A549 (cell line): ENCODE data around the gene MTOR. TPM values are rescaled to one million over a fixed set of nuclear protein-coding genes. Genes with fewer than 3 reads are reported as not detected.

Source experiments
- ATAC-seq, 2 experiments: fragments of 200-7000 bp in 1 of 2; fragments of >200 bp in 1 of 2; cut with Nextera tagmentation in 1 of 2; cut with Tn5 transposase in 1 of 2; 3 replicates each; pipeline versions ENCODE4 v1.8.0 to v1.9.1; 2018 to 2020; ENCODE audit warnings: mild to moderate bottlenecking in 1 of 2, moderate library complexity in 1 of 2
- CTCF ChIA-PET: fragments of 300-600 bp; sonication (Branson Sonifier 250); formaldehyde crosslinking; extraction: SDS; loops from one replicate; lab custom pipeline; 2021; ENCODE audit warnings: antibody characterized with exemption, inconsistent platforms; lab: Yijun Ruan, JAX
- POLR2A ChIA-PET: fragments of 350-600 bp; formaldehyde crosslinking; extraction: SDS; loops from one replicate; lab custom pipeline; 2021; ENCODE audit warnings: antibody characterized with exemption, inconsistent platforms; lab: Yijun Ruan, JAX
- DNase-seq, 2 experiments: peaks; one replicate each; pipeline versions ENCODE4 v3.0.0 to v3.0.0-alpha.2; 2011 to 2016; ENCODE audit warnings: low read depth in 1 of 2, low spot score in 1 of 2
- FAIRE-seq: peaks from 2 replicates; lab custom pipeline; 2011; peaks lifted over from hg19 to GRCh38; lab: Jason Lieb, UNC
- H3K27ac ChIP-seq, 2 experiments: fragments of >200 bp; sonication (Bioruptor Twin); formaldehyde crosslinking; 3 replicates each; pipeline ENCODE4 v1.5.1; 2016 to 2017
- H3K4me1 ChIP-seq: fragments of >200 bp; sonication (Bioruptor Twin); formaldehyde crosslinking; 3 replicates; pipeline ENCODE4 v1.6.1; 2016
- H3K4me2 ChIP-seq: fragments of >200 bp; sonication (Bioruptor Twin); formaldehyde crosslinking; 3 replicates; pipeline ENCODE4 v1.6.1; 2016
- H3K4me3 ChIP-seq: fragments of >200 bp; sonication (Bioruptor Twin); formaldehyde crosslinking; 3 replicates; pipeline ENCODE4 v1.5.1; 2016
- H3K9me3 ChIP-seq: fragments of >200 bp; sonication (Bioruptor Twin); formaldehyde crosslinking; 3 replicates; pipeline ENCODE4 v1.6.1; 2016
- CBX8 ChIP-seq: fragments of 200-600 bp; sonication (generic); IDR thresholded peaks from 2 replicates; pipeline ENCODE4 v1.6.1; 2016
- CHD4 ChIP-seq: fragments of 200-600 bp; sonication (generic); IDR thresholded peaks from 2 replicates; pipeline ENCODE4 v1.6.1; 2016; ENCODE audit warnings: antibody characterized with exemption, mild to moderate bottlenecking, borderline replicate concordance
- EHMT2 ChIP-seq: fragments of 200-600 bp; sonication (generic); IDR thresholded peaks from 2 replicates; pipeline ENCODE4 v1.6.1; 2016; ENCODE audit warnings: antibody characterized with exemption, low read depth, mild to moderate bottlenecking, moderate library complexity
- EP300 ChIP-seq, 2 experiments: fragments of >200 bp; sonication (Bioruptor Twin); formaldehyde crosslinking; IDR thresholded peaks; 2 replicates in 1 of 2; 3 replicates in 1 of 2; pipeline ENCODE4 v1.6.1; 2016 to 2017
- ESRRA ChIP-seq: fragments of 150-350 bp; IDR thresholded peaks from 2 replicates; pipeline ENCODE4 v1.6.1; 2014; ENCODE audit warnings: mild to moderate bottlenecking, low read length, borderline replicate concordance
- FOSL2 ChIP-seq, 2 experiments: fragments of 450-650 bp in 1 of 2; fragments of >200 bp in 1 of 2; sonication (Bioruptor Twin) in 1 of 2; formaldehyde crosslinking; IDR thresholded peaks; 2 replicates each; pipeline versions ENCODE4 v1.5.0 to v1.6.1; 2016 to 2020; ENCODE audit warnings: mild to moderate bottlenecking in 1 of 2, moderate library complexity in 1 of 2
- FOXS1 ChIP-seq: fragments of 250-450 bp; sonication (Bioruptor Pico); IDR thresholded peaks from 2 replicates; pipeline ENCODE4 v1.5.0; 2020; ENCODE audit warnings: mild to moderate bottlenecking, moderate library complexity
- GATA3 ChIP-seq: IDR thresholded peaks from 2 replicates; pipeline ENCODE4 v1.6.1; 2012; ENCODE audit warnings: borderline replicate concordance
- HOXA7 ChIP-seq: fragments of 250-450 bp; sonication (Bioruptor Pico); IDR thresholded peaks from 2 replicates; pipeline ENCODE4 v1.5.0; 2020; ENCODE audit warnings: mild to moderate bottlenecking, moderate library complexity
- JUN ChIP-seq, 2 experiments: fragments of >200 bp; sonication (Bioruptor Twin); formaldehyde crosslinking; IDR thresholded peaks; 2 replicates in 1 of 2; 3 replicates in 1 of 2; pipeline ENCODE4 v1.6.1; 2016 to 2017
- JUNB ChIP-seq: fragments of >200 bp; sonication (Bioruptor Twin); formaldehyde crosslinking; IDR thresholded peaks from 2 replicates; pipeline ENCODE4 v1.6.1; 2016
- MAFK ChIP-seq: fragments of 450-650 bp; IDR thresholded peaks from 2 replicates; pipeline ENCODE4 v1.6.1; 2014; ENCODE audit not compliant: partially characterized antibody
- NPAS2 ChIP-seq: fragments of 250-450 bp; sonication (Bioruptor Pico); IDR thresholded peaks from 2 replicates; pipeline ENCODE4 v1.8.0; 2022; ENCODE audit warnings: mild to moderate bottlenecking, moderate library complexity, borderline replicate concordance
- POLR2A ChIP-seq: IDR thresholded peaks from 2 replicates; pipeline ENCODE4 v1.6.1; 2012; ENCODE audit warnings: mild to moderate bottlenecking, low read length
- POLR2AphosphoS2 ChIP-seq: conservative IDR thresholded peaks from 2 replicates; pipeline ENCODE4 v1.6.1; 2012; ENCODE audit warnings: low read length, improper control_type of control experiment, inconsistent platforms
- RAD21 ChIP-seq, 2 experiments: fragments of >200 bp in 1 of 2; sonication (Bioruptor Twin) in 1 of 2; formaldehyde crosslinking in 1 of 2; IDR thresholded peaks in 1 of 2; conservative IDR thresholded peaks in 1 of 2; 2 replicates in 1 of 2; 3 replicates in 1 of 2; pipeline ENCODE4 v1.6.1; 2012 to 2018; ENCODE audit warnings: inconsistent platforms in 1 of 2
- RFX5 ChIP-seq: fragments of 450-650 bp; IDR thresholded peaks from 2 replicates; pipeline ENCODE4 v1.7.1; 2014; ENCODE audit warnings: antibody characterized with exemption, mild to moderate bottlenecking, moderate library complexity
- SMC3 ChIP-seq: fragments of >200 bp; sonication (Bioruptor Twin); formaldehyde crosslinking; IDR thresholded peaks from 3 replicates; pipeline ENCODE4 v1.6.1; 2018; ENCODE audit warnings: inconsistent platforms
- WGBS: methylation state at CpG from one replicate; pipeline ENCODE4 v1.1.6; 2017; ENCODE audit errors: missing lambda C conversion rate; 5-methylcytosine and 5-hydroxymethylcytosine counted together
- polyA plus RNA-seq, 4 experiments: library from polyadenylated mRNA; depleted of rRNA in 3 of 4; stranded (reverse); fragments of >200 nt; fragmentation: RNase III in 1 of 4; extraction: RNeasy Plus Mini Kit Qiagen cat#74134 plus additional on column Dnase treatment in 1 of 4; gene quantifications; 2 replicates in 3 of 4; 3 replicates in 1 of 4; pipeline ENCODE4 v1.2.3, GENCODE V29; 2011 to 2017
- TF ChIP-seq, protein P1 (sequence below): fragments of 250-450 bp; sonication (Bioruptor Pico); IDR thresholded peaks from 2 replicates; pipeline ENCODE4 v1.5.0; 2020; ENCODE audit warnings: low read depth, mild to moderate bottlenecking, moderate library complexity
- TF ChIP-seq, protein P2 (sequence below): fragments of 450-650 bp; IDR thresholded peaks from 2 replicates; pipeline ENCODE4 v1.6.1; 2014; ENCODE audit warnings: antibody characterized with exemption
- TF ChIP-seq, protein P3 (sequence below): fragments of >200 bp; sonication (Bioruptor Twin); formaldehyde crosslinking; IDR thresholded peaks from 3 replicates; pipeline ENCODE4 v1.5.1; 2016

MTOR gene
- polyA plus RNA-seq, 2 of the 4 experiments (the other 2 are of a cell fraction), result 15.7 to 28.5 TPM

DNA sequence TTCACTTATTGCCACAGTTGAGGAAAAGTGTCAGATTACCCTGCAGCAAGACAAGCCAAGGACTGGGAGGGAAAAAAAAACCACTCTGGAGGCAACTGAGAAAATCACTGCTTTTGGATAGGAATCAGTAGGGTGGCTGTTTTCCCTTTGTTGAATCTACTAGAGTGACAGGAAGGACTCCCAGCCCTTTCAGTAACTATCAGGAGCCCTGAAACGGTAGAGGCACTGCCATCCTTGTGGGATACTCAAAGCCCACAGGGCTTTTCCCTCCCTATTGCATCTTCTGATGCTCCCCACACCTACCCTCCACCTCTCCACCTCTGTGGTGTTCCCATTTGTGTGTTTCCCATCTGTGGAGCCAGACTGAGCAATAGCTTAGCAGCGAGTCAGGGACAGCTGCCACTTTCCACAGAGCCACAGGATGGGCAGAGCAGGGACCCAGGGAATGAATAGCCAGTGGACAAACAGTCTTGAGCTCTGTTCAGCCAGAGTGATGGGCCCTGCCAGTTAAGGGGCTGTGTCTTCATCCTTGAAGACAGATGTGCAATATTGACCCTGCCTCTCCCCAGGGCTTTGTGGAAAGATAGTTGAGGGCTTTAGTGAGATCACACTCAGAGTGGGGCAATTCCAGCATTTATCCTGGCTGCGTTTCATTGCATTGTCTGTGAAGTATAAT is 24.5 kb upstream of the MTOR start:
- Histone ChIP-seq H3K4me2 (no peak overlapping the region), H3K4me3 (no peak overlapping the region), H3K9me3 (no peaks in the 10 kb centered on the region), H3K27ac (no peak overlapping the region), H3K4me1 (no peaks in the 10 kb centered on the region; the same call in 2 of the 3 replicates)
- FAIRE-seq, result no peak
- no peak for TF ChIP-seq EP300 (IDR thresholded peaks at IDR 0.05)
- TF ChIP-seq JUN (IDR thresholded peaks at IDR 0.05), result no peak
- TF ChIP-seq POLR2AphosphoS2, result no peak
- TF ChIP-seq HOXA7 (CRISPR knock-in tag), result no peak
- no peak for TF ChIP-seq FOSL2 (IDR thresholded peaks at IDR 0.05)
- TF ChIP-seq FOSL2 (CRISPR knock-in tag; IDR thresholded peaks at IDR 0.05), result no peak
- TF ChIP-seq ESRRA, result no peak
- no peak for TF ChIP-seq CHD4
- no peak for TF ChIP-seq CBX8
- TF ChIP-seq NPAS2 (CRISPR knock-in tag), result no peak
- no peak for TF ChIP-seq RFX5
- no peak for TF ChIP-seq EHMT2
- TF ChIP-seq, protein P1, sequence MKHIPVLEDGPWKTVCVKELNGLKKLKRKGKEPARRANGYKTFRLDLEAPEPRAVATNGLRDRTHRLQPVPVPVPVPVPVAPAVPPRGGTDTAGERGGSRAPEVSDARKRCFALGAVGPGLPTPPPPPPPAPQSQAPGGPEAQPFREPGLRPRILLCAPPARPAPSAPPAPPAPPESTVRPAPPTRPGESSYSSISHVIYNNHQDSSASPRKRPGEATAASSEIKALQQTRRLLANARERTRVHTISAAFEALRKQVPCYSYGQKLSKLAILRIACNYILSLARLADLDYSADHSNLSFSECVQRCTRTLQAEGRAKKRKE, result no peak
- no peak for TF ChIP-seq GATA3
- no peak for TF ChIP-seq POLR2A
- no peak for TF ChIP-seq FOXS1 (CRISPR knock-in tag)
- TF ChIP-seq JUNB, result no peak
- TF ChIP-seq, protein P2, sequence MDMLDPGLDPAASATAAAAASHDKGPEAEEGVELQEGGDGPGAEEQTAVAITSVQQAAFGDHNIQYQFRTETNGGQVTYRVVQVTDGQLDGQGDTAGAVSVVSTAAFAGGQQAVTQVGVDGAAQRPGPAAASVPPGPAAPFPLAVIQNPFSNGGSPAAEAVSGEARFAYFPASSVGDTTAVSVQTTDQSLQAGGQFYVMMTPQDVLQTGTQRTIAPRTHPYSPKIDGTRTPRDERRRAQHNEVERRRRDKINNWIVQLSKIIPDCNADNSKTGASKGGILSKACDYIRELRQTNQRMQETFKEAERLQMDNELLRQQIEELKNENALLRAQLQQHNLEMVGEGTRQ, result no peak
- POLR2A ChIA-PET, result no interaction called here
- WGBS, result 83% methylated on average over 3 of the region's 3 CpGs
- CTCF ChIA-PET, result interaction anchor here (0.7 to 2.3 kb wide), 8 partner anchors 9 to 359 kb away, joined by 3 to 10 read pairs (median 4); partner anchors contain the start of gene UBIAD1
- no peak; a peak in 1 of 6 replicates for ATAC-seq
- DNase-seq, result no peak

DNA sequence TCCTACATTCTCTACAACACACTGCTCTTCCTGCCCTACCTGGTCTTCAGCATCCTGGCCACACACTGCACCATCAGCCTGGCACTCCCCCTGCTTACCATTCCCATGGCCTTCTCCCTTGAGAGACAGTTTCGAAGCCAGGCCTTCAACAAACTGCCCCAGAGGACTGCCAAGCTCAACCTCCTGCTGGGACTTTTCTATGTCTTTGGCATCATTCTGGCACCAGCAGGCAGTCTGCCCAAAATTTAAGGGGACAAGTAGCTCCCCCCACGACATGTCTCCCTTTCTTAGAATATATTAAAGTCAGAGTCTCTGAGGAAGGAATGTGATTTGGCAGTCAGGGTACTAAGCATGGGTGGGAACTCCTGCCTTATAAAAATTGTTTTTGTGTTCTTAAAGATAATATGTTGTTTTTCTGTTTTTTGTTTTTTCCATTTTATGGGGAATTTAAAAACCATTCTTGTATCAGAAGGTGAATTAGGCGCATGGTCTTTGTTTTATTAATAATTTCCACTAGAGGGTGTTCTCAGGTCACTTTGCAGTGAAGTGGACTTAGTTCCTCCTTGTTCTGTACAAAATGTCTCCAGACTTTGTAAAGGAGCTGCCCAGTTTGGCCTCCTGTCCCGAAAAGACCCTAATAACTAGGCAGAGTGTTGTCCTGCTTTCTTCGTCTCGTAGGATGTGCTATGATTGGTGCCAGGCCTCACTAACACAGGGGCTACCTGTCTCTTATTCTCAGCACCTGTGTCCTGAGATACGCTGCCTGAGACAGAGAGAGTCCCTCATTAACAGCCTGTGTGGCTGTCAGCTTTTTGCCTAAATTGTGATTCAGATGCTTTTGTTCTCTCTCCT is 23.8 kb upstream of the MTOR start:
- no peaks in the 10 kb centered on the region; the same call in 2 of the 3 replicates for H3K4me1 ChIP-seq
- no peak overlapping the region for H3K27ac ChIP-seq
- TF ChIP-seq, protein P3, sequence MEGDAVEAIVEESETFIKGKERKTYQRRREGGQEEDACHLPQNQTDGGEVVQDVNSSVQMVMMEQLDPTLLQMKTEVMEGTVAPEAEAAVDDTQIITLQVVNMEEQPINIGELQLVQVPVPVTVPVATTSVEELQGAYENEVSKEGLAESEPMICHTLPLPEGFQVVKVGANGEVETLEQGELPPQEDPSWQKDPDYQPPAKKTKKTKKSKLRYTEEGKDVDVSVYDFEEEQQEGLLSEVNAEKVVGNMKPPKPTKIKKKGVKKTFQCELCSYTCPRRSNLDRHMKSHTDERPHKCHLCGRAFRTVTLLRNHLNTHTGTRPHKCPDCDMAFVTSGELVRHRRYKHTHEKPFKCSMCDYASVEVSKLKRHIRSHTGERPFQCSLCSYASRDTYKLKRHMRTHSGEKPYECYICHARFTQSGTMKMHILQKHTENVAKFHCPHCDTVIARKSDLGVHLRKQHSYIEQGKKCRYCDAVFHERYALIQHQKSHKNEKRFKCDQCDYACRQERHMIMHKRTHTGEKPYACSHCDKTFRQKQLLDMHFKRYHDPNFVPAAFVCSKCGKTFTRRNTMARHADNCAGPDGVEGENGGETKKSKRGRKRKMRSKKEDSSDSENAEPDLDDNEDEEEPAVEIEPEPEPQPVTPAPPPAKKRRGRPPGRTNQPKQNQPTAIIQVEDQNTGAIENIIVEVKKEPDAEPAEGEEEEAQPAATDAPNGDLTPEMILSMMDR, result peak; percentile 34
- TF ChIP-seq RAD21 (conservative IDR thresholded peaks at IDR 0.05 in 1 of 2, IDR thresholded peaks at IDR 0.05 in 1 of 2) (peak; percentile 17 to 37; a peak in 2 of 5 replicates), SMC3 (peak; percentile 17; the same call in 1 of the 3 replicates), MAFK (no peak)
- TF ChIP-seq, all 56 proteins: peak for 3
- H3K9me3 ChIP-seq, result no peaks in the 10 kb centered on the region
- ChIA-PET POLR2A (no interaction called here), CTCF (interaction anchor here (0.5 to 2.3 kb wide), 10 partner anchors 9 to 359 kb away, joined by 3 to 10 read pairs (median 3); partner anchors contain the start of gene UBIAD1)
- WGBS, result 88% methylated on average over 7 of the region's 7 CpGs
- peak; percentile 64 to 68; a peak in 4 of 6 replicates for ATAC-seq
- FAIRE-seq, result no peak
- H3K4me3 ChIP-seq, result no peak overlapping the region
- no peak overlapping the region for H3K4me2 ChIP-seq
- DNase-seq, result peak in 1 of 2 experiments; percentile 12
